HCT116 (cell line): ENCODE results near the gene F2RL1. TPM values are rescaled to one million over a fixed set of nuclear protein-coding genes. Genes with fewer than 3 reads are reported as not detected.

Experiments used
- ATAC-seq: fragments of 200-7000 bp; cut with Tn5 transposase; 2 replicates; pipeline ENCODE4 v1.9.1; 2020; ENCODE audit warnings: mild to moderate bottlenecking, moderate library complexity
- BruUV-seq: library from RNA; stranded (reverse); fragments of 400-500 nt; replicated peaks from 2 replicates; lab custom pipeline; 2021; lab: Mats Ljungman, UMichigan
- CTCF ChIA-PET: fragments of 300-600 bp; sonication (Branson Sonifier 250); formaldehyde crosslinking; loops from one replicate; lab custom pipeline; 2021; ENCODE audit warnings: antibody characterized with exemption; lab: Charles Lee
- POLR2A ChIA-PET: fragments of 300-600, 350-600 bp; sonication (Branson Sonifier 250); formaldehyde crosslinking; loops from one replicate; lab custom pipeline; 2021; ENCODE audit warnings: antibody characterized with exemption; lab: Charles Lee
- RAD21 ChIA-PET, 2 experiments: fragments of 300-600 bp; sonication (Branson Sonifier 250); formaldehyde crosslinking; loops; one replicate each; lab custom pipeline; 2023; ENCODE audit warnings: low total read pairs in 2 of 2; ENCODE audit not compliant: uncharacterized antibody in 2 of 2, unreplicated experiment in 2 of 2, low non-redundant PET in 1 of 2; lab: Charles Lee
- DNase-seq: peaks from one replicate; pipeline ENCODE4 v3.0.0-alpha.2; 2010; ENCODE audit warnings: low read depth, low spot score
- H2AFZ ChIP-seq: fragments of 200-600 bp; shearing (Covaris generic), sonication (generic); 2 replicates; pipeline ENCODE4 v1.6.1; 2017; ENCODE audit warnings: low read depth, mixed run types, mixed read lengths, antibody characterized with exemption, low read length; ENCODE audit not compliant: poor library complexity, severe bottlenecking
- H3K27ac ChIP-seq: 2 replicates; pipeline ENCODE4 v1.5.1; 2012; ENCODE audit warnings: low read depth, low read length
- H3K27me3 ChIP-seq: fragments of 200-600 bp; sonication (generic); 2 replicates; pipeline ENCODE4 v1.6.1; 2016; ENCODE audit warnings: mixed run types, low read length, mixed read lengths; ENCODE audit not compliant: insufficient read depth
- H3K36me3 ChIP-seq, 2 experiments: fragments of 200-500 bp in 1 of 2; fragments of 200-600 bp in 1 of 2; sonication (Bioruptor generic) in 1 of 2; sonication (generic) in 1 of 2; 2 replicates each; pipeline versions ENCODE4 v1.5.1 to v1.6.1; 2014 to 2016; ENCODE audit warnings: low read length in 2 of 2, inconsistent platforms in 1 of 2, mixed read lengths in 1 of 2, mixed run types in 1 of 2; ENCODE audit not compliant: insufficient read depth in 2 of 2, control insufficient read depth in 1 of 2
- H3K4me1 ChIP-seq, 2 experiments: fragments of 200-600 bp in 1 of 2; sonication (generic) in 1 of 2; 2 replicates each; pipeline versions ENCODE4 v1.5.1 to v1.6.1; 2012 to 2017; ENCODE audit warnings: low read length in 2 of 2, inconsistent platforms in 1 of 2, mild to moderate bottlenecking in 1 of 2, mixed read lengths in 1 of 2, mixed run types in 1 of 2, moderate library complexity in 1 of 2; ENCODE audit not compliant: insufficient read depth in 2 of 2, control insufficient read depth in 1 of 2
- H3K4me2 ChIP-seq: fragments of 200-600 bp; sonication (generic); 2 replicates; pipeline ENCODE4 v1.6.1; 2017; ENCODE audit warnings: mixed run types, low read length, mixed read lengths
- H3K4me3 ChIP-seq, 2 experiments: fragments of 200-600 bp in 1 of 2; sonication (generic) in 1 of 2; replicated peaks in 1 of 2; 2 replicates each; pipeline ENCODE4 v1.5.1; 2011 to 2016; ENCODE audit warnings: low read length in 2 of 2, control low read depth in 1 of 2, low read depth in 1 of 2, mild to moderate bottlenecking in 1 of 2, mixed read lengths in 1 of 2, mixed run types in 1 of 2
- H3K79me2 ChIP-seq: fragments of 200-600 bp; sonication (generic); 2 replicates; pipeline ENCODE4 v1.6.1; 2017; ENCODE audit warnings: mild to moderate bottlenecking, mixed run types, low read length, moderate library complexity, mixed read lengths; ENCODE audit not compliant: insufficient read depth
- H3K9ac ChIP-seq: fragments of 200-600 bp; sonication (generic); 2 replicates; pipeline ENCODE4 v1.6.1; 2016; ENCODE audit warnings: low read length, mixed read lengths
- H3K9me2 ChIP-seq: fragments of 200-600 bp; sonication (generic), shearing (Covaris generic); 2 replicates; pipeline ENCODE4 v1.6.1; 2017; ENCODE audit warnings: mixed run types, mild to moderate bottlenecking, moderate library complexity; ENCODE audit not compliant: insufficient read depth
- H3K9me3 ChIP-seq, 2 experiments: fragments of 200-500 bp in 1 of 2; fragments of 200-600 bp in 1 of 2; sonication (Bioruptor generic) in 1 of 2; sonication (generic) in 1 of 2; 2 replicates each; pipeline ENCODE4 v1.6.1; 2014 to 2017; ENCODE audit warnings: low read length in 2 of 2, mixed read lengths in 2 of 2, inconsistent platforms in 1 of 2, low read depth in 1 of 2, mild to moderate bottlenecking in 1 of 2, mixed run types in 1 of 2, moderate library complexity in 1 of 2; ENCODE audit not compliant: control insufficient read depth in 1 of 2, insufficient read depth in 1 of 2
- H4K20me1 ChIP-seq: fragments of 200-600 bp; sonication (generic), shearing (Covaris generic); 2 replicates; pipeline ENCODE4 v1.6.1; 2017; ENCODE audit warnings: mixed run types, mild to moderate bottlenecking, moderate library complexity; ENCODE audit not compliant: insufficient read depth
- CBX3 ChIP-seq: IDR thresholded peaks from 2 replicates; pipeline ENCODE4 v1.6.1; 2012; ENCODE audit warnings: low read depth
- CTCF ChIP-seq, 3 experiments: fragments of 200-600 bp in 1 of 3; sonication (generic) in 1 of 3; IDR thresholded peaks in 2 of 3; conservative IDR thresholded peaks in 1 of 3; 2 replicates each; pipeline ENCODE4 v1.5.1; 2012 to 2017; ENCODE audit warnings: low read depth in 2 of 3, low read length in 2 of 3, antibody characterized with exemption in 1 of 3, borderline replicate concordance in 1 of 3, control low read depth in 1 of 3, mild to moderate bottlenecking in 1 of 3, mixed read lengths in 1 of 3, mixed run types in 1 of 3, moderate library complexity in 1 of 3; ENCODE audit not compliant: insufficient read depth in 1 of 3
- EZH2 ChIP-seq: fragments of 200-600 bp; sonication (generic); IDR thresholded peaks from 2 replicates; pipeline ENCODE4 v1.6.1; 2017; ENCODE audit warnings: antibody characterized with exemption, mixed run types
- EZH2phosphoT487 ChIP-seq: fragments of 200-600 bp; IDR thresholded peaks from 2 replicates; pipeline ENCODE4 v1.6.1; 2018; ENCODE audit warnings: antibody characterized with exemption, borderline replicate concordance
- JUND ChIP-seq: IDR thresholded peaks from 2 replicates; pipeline ENCODE4 v1.6.1; 2012
- MAX ChIP-seq: IDR thresholded peaks from 2 replicates; pipeline ENCODE4 v1.6.1; 2012
- POLR2A ChIP-seq: IDR thresholded peaks from 2 replicates; pipeline ENCODE4 v1.7.0; 2011; ENCODE audit warnings: borderline replicate concordance; ENCODE audit not compliant: insufficient read depth, insufficient read length; ENCODE audit errors: extremely low read depth
- SIN3A ChIP-seq: IDR thresholded peaks from 2 replicates; pipeline ENCODE4 v1.6.1; 2012; ENCODE audit warnings: low read depth
- TCF7L2 ChIP-seq: IDR thresholded peaks from 2 replicates; pipeline ENCODE4 v1.7.0; 2011; ENCODE audit warnings: borderline replicate concordance, inconsistent platforms; ENCODE audit not compliant: insufficient read depth, insufficient read length; ENCODE audit errors: extremely low read depth
- YY1 ChIP-seq: IDR thresholded peaks from 2 replicates; pipeline ENCODE4 v1.6.1; 2011; ENCODE audit warnings: low read length, low read depth, moderate library complexity, mild to moderate bottlenecking; ENCODE audit not compliant: insufficient replicate concordance; ENCODE audit errors: extremely low read depth
- ZBTB33 ChIP-seq: IDR thresholded peaks from 2 replicates; pipeline ENCODE4 v1.6.1; 2011; ENCODE audit warnings: mild to moderate bottlenecking, low read length, moderate library complexity; ENCODE audit not compliant: insufficient replicate concordance; ENCODE audit errors: extremely low read depth
- ZNF274 ChIP-seq: fragments of 200-500 bp; sonication (Bioruptor generic); IDR thresholded peaks from 2 replicates; pipeline ENCODE4 v1.6.1; 2014; ENCODE audit warnings: mild to moderate bottlenecking, low read depth, low read length, inconsistent platforms
- intact Hi-C: fragments of 100-400 bp; cut with micrococcal nuclease; formaldehyde crosslinking; loops from 2 replicates; pipeline ENCODE4 v1.10.0; 2022
- total RNA-seq: library from RNA; stranded (reverse); gene quantifications from one replicate; pipeline ENCODE4 v1.2.1, GENCODE V29; 2021; ENCODE audit not compliant: unreplicated experiment

The F2RL1 gene
- total RNA-seq, 1 experiment from 2014 or later = 119 TPM

GRCh38 chr5:76849419-76850291 is 30.8 kb downstream of the F2RL1 start, which contains the start of gene S100Z:
S100Z (plus strand) TSS chr5:76850014; CDS start chr5:76875360, 25,346 bp downstream.
- BruUV-seq = no TSS peak
- no peaks in the 10 kb centered on the region for H3K9me2 ChIP-seq
- no peaks in the 10 kb centered on the region for H3K27me3 ChIP-seq
- no peak for TF ChIP-seq SIN3A
- no peak for TF ChIP-seq CTCF (IDR thresholded peaks at IDR 0.05 in 2 of 3, conservative IDR thresholded peaks at IDR 0.05 in 1 of 3; ENCODE audit: borderline replicate concordance in 1 of 3, insufficient read depth in 1 of 3, low read depth in 2 of 3, low read length in 2 of 3)
- TF ChIP-seq POLR2A = no peak
- no peak for TF ChIP-seq ZNF274
- no peak for TF ChIP-seq MAX
- no peak for TF ChIP-seq JUND
- TF ChIP-seq ZBTB33 = no peak
- TF ChIP-seq CBX3 = no peak
- TF ChIP-seq EZH2phosphoT487 = no peak
- TF ChIP-seq EZH2 = no peak
- no peak for TF ChIP-seq TCF7L2
- TF ChIP-seq YY1 = no peak
- H2AFZ ChIP-seq = no peak within 1 kb of the TSS
- no peak for ATAC-seq
- H3K9me3 ChIP-seq = no peaks in the 10 kb centered on the region
- H3K36me3 ChIP-seq = no peaks in the 10 kb centered on the region
- RAD21 ChIA-PET = interaction anchor here in 1 of 2 experiments (0.6 kb wide), 1 partner anchor 10 kb away, joined by 4 read pairs; no protein-coding TSS in a partner anchor
- intact Hi-C loops = no loop called here
- POLR2A ChIA-PET = no interaction called here
- no peak for DNase-seq
- H3K79me2 ChIP-seq = no peaks in the 10 kb centered on the region
- no peaks in the 10 kb centered on the region for H4K20me1 ChIP-seq
- no peak within 1 kb of the TSS for H3K9ac ChIP-seq
- no peak within 1 kb of the TSS for H3K4me3 ChIP-seq
- CTCF ChIA-PET = no interaction called here
- peaks cover 0 to 6% of the 10 kb centered on the region in 2 experiments; a peak in 1 of 4 replicates for H3K4me1 ChIP-seq
- H3K4me2 ChIP-seq = no peak within 1 kb of the TSS
- H3K27ac ChIP-seq = no peak within 1 kb of the TSS
